Lower lobe of right lung (tissue), 2 donors: Measurements from ENCODE around the gene TRH. TPM values are rescaled to one million over a fixed set of nuclear protein-coding genes. Genes with fewer than 3 reads are reported as not detected.
A peak's percentile ranks its signal among the peaks of the same experiment; 100 is the strongest.

ENCODE experiments used
- ATAC-seq, 2 donors: fragments of 200-7000 bp; cut with Tn5 transposase; one replicate each; pipeline ENCODE4 v1.9.1; 2020 to 2022; ENCODE audit warnings: mild to moderate bottlenecking in 2 of 2, moderate library complexity in 2 of 2
- DNase-seq: peaks from one replicate; pipeline ENCODE4 v3.0.0-alpha.2; 2020
- H3K27ac ChIP-seq: fragments of 200-600 bp; one replicate; pipeline ENCODE4 v1.8.0; 2022
- H3K27me3 ChIP-seq: fragments of 200-600 bp; one replicate; pipeline ENCODE4 v1.8.0; 2022; ENCODE audit warnings: low read depth
- H3K36me3 ChIP-seq: fragments of 200-600 bp; one replicate; pipeline ENCODE4 v1.8.0; 2022; ENCODE audit warnings: mild to moderate bottlenecking
- H3K4me1 ChIP-seq: fragments of 200-600 bp; one replicate; pipeline ENCODE4 v1.8.0; 2022
- H3K4me3 ChIP-seq: fragments of 200-600 bp; one replicate; pipeline ENCODE4 v1.8.0; 2022; ENCODE audit warnings: mild to moderate bottlenecking
- H3K9me3 ChIP-seq: fragments of 200-600 bp; one replicate; pipeline ENCODE4 v1.8.0; 2022
- CTCF ChIP-seq: fragments of 200-600 bp; IDR thresholded peaks from one replicate; pipeline ENCODE4 v1.8.0; 2022; ENCODE audit warnings: antibody characterized with exemption, mild to moderate bottlenecking
- intact Hi-C: fragments of 100-400 bp; cut with DNase I; formaldehyde crosslinking; loops from one replicate; pipeline ENCODE4 v1.11.0; 2022
- total RNA-seq: library from RNA; stranded (reverse); fragmentation: NEBNext Ultra II Directional; extraction: Animal tissue kit (Norgen Biotek cat#: 25700); gene quantifications from one replicate; pipeline ENCODE4 v1.2.1, GENCODE V29; 2021
- donor health status: DM: no; HTN: yes; CAD: no; lungs with severe emphysema.

Gene TRH
- total RNA-seq, 1 donor from 2014 or later = not detected

- intact Hi-C loops = no loop called here
- ATAC-seq = no peak
Observed at GRCh38 chr3:129953621-129954020, 20.9 kb upstream of the TRH start.

DNA sequence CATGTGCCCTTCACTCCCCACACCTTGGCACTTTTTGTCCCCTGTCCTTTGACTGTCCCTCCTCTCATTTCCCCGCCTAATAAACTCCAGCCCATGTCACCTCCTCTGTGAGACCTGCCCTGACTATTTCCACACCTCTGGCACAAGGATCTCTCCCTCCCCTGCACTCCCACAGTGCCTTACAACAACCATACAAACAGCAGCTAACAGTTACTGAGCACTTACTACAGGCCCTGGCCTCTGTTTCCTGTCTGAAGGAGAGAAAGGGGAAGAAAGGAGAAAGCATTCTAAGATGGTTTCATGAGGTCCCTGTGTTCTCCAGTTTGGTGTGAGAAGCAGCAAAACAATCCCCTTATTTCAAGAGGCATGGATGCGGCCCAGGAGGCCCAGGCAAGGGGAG is 20.0 kb upstream of the TRH start:
- Histone ChIP-seq H3K4me1 (no peaks in the 10 kb centered on the region), H3K27me3 (no peaks in the 10 kb centered on the region), H3K36me3 (no peaks in the 10 kb centered on the region), H3K9me3 (no peaks in the 10 kb centered on the region), H3K4me3 (no peak overlapping the region), H3K27ac (no peak overlapping the region)
- TF ChIP-seq CTCF = no peak
- no peak for DNase-seq
- intact Hi-C loops = no loop called here
- peak in 1 of 2 donors; percentile 12 for ATAC-seq

More at GRCh38 chr3:129953621-129954020, 20.9 kb upstream of the TRH start:
- DNase-seq = no peak
- H3K9me3 ChIP-seq = no peaks in the 10 kb centered on the region
- no peak overlapping the region for H3K27ac ChIP-seq
- TF ChIP-seq CTCF = no peak
- peaks cover 2% of the 10 kb centered on the region for H3K27me3 ChIP-seq
- no peak overlapping the region for H3K4me3 ChIP-seq
- H3K4me1 ChIP-seq = no peaks in the 10 kb centered on the region
- H3K36me3 ChIP-seq = no peaks in the 10 kb centered on the region

- Histone ChIP-seq H3K36me3 (no peaks in the 10 kb centered on the region), H3K4me1 (no peaks in the 10 kb centered on the region), H3K27me3 (no peaks in the 10 kb centered on the region), H3K9me3 (no peaks in the 10 kb centered on the region), H3K27ac (no peak overlapping the region), H3K4me3 (no peak overlapping the region)
- intact Hi-C loops = no loop called here
- ATAC-seq (no peak), DNase-seq (no peak)
- no peak for TF ChIP-seq CTCF
Observed at GRCh38 chr3:129956936-129957335, 17.6 kb upstream of the TRH start.

DNA sequence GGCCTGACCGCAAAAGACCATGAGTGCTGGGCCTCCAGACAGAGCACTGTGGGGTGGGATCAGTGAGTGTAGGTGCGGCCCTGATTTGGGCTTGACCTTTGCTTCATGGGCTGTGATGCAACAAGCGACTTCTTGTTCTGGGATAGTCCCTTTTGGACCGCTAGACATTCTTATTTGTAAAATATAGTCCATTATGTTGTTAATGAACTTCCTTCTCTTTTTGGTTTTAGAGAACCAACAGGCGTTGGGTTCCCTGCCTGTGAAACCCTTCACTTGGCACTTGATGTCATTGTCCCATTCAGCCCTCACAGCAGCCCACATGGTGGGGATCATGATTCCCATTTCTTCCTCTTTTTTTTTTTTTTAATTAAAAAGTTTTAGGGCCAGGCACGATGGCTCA is 15.8 kb upstream of the TRH start:
- intact Hi-C loops = no loop called here
- no peak for TF ChIP-seq CTCF
- Histone ChIP-seq H3K27me3 (no peaks in the 10 kb centered on the region), H3K27ac (no peak overlapping the region), H3K36me3 (no peaks in the 10 kb centered on the region), H3K9me3 (no peaks in the 10 kb centered on the region), H3K4me3 (no peak overlapping the region), H3K4me1 (no peaks in the 10 kb centered on the region)
- DNase-seq (no peak), ATAC-seq (peak in 1 of 2 donors; percentile 42)

GRCh38 chr3:129961141-129961541 is 13.4 kb upstream of the TRH start:
- no peaks in the 10 kb centered on the region for H3K36me3 ChIP-seq
- ATAC-seq (no peak), DNase-seq (no peak)
- TF ChIP-seq CTCF = no peak
- intact Hi-C loops = no loop called here
- H3K9me3 ChIP-seq = no peaks in the 10 kb centered on the region
- no peak overlapping the region for H3K27ac ChIP-seq
- no peaks in the 10 kb centered on the region for H3K4me1 ChIP-seq
- no peak overlapping the region for H3K4me3 ChIP-seq
- H3K27me3 ChIP-seq = no peaks in the 10 kb centered on the region

DNA sequence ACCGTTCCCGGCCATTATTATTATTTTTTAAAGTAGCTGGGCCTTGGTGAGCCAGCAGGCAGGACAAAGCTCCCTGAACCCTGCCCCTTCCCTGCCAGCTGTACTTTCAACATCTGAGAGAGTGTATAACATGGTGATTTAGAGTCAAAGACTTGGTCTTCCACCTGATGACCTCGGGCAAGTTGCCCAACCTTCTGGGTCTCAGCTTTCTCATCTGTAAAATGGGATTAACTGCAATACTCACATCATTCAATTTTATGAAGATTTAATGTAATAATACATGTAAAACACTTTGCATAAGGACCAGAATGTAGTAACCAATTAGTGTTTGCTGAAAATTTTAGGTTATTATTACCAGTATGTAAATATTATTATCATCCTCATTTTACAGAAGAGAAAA is 11.9 kb upstream of the TRH start:
- ATAC-seq (no peak), DNase-seq (no peak)
- Histone ChIP-seq H3K9me3 (no peaks in the 10 kb centered on the region), H3K27me3 (no peaks in the 10 kb centered on the region), H3K27ac (no peak overlapping the region), H3K4me1 (no peaks in the 10 kb centered on the region), H3K4me3 (no peak overlapping the region), H3K36me3 (no peaks in the 10 kb centered on the region)
- intact Hi-C loops = no loop called here
- no peak for TF ChIP-seq CTCF
